Thoracic aorta (tissue), 2 donors: ENCODE data around the gene SIRPD. TPM values are rescaled to one million over a fixed set of nuclear protein-coding genes. Genes with fewer than 3 reads are reported as not detected.
"Not testable (repeated sequence)": the region's sequence is repeated elsewhere in the genome, so short reads cannot be mapped to it uniquely, and the experiment has no call there.

ENCODE experiments used
- ATAC-seq: fragments of 150-250 bp; one replicate; pipeline ENCODE4 v1.8.0; 2017; ENCODE audit warnings: low read depth; ENCODE audit not compliant: insufficient number of reproducible peaks, low FRiP score
- DNase-seq: peaks from one replicate; pipeline ENCODE4 v3.0.0-alpha.2; 2020; ENCODE audit warnings: low spot score
- H3K27ac ChIP-seq, 2 donors: fragments of 200-600 bp; sonication (generic); 1 replicate in 1 of 2; 2 replicates in 1 of 2; pipeline ENCODE4 v1.5.1; 2016; ENCODE audit warnings: mild to moderate bottlenecking in 2 of 2, moderate library complexity in 2 of 2
- H3K27me3 ChIP-seq: fragments of 200-600 bp; sonication (generic); replicated peaks from 2 replicates; pipeline ENCODE4 v1.6.0; 2016; ENCODE audit warnings: mild to moderate bottlenecking; ENCODE audit not compliant: insufficient read depth
- H3K36me3 ChIP-seq: fragments of 200-600 bp; sonication (generic); one replicate; pipeline ENCODE4 v1.5.1; 2016
- H3K4me1 ChIP-seq, 2 donors: fragments of 200-600 bp; sonication (generic); 1 replicate in 1 of 2; 2 replicates in 1 of 2; pipeline versions ENCODE4 v1.5.1 to v1.6.0; 2016; ENCODE audit warnings: low read depth in 2 of 2, mild to moderate bottlenecking in 1 of 2; ENCODE audit not compliant: control insufficient read depth in 1 of 2
- H3K4me3 ChIP-seq: fragments of 200-600 bp; sonication (generic); 2 replicates; pipeline ENCODE4 v1.5.1; 2016; ENCODE audit warnings: mild to moderate bottlenecking
- H3K9me3 ChIP-seq: fragments of 200-600 bp; sonication (generic); 2 replicates; pipeline ENCODE4 v1.5.1; 2016
- total RNA-seq, 2 donors: library from RNA; depleted of rRNA; stranded (reverse); fragments of >200 nt; gene quantifications; one replicate each; pipeline versions ENCODE4 v1.1.0 to v1.2.3, GENCODE V29; 2016
- TF ChIP-seq, protein P1 (sequence below): fragments of 200-600 bp; sonication (generic); IDR thresholded peaks from one replicate; pipeline ENCODE4 v1.5.1; 2019; ENCODE audit warnings: antibody characterized with exemption

SIRPD gene
- total RNA-seq, 2 donors from 2014 or later: not detected

- no peaks in the 10 kb centered on the region for H3K4me1 ChIP-seq
- no peak for ATAC-seq
- TF ChIP-seq, protein P1, sequence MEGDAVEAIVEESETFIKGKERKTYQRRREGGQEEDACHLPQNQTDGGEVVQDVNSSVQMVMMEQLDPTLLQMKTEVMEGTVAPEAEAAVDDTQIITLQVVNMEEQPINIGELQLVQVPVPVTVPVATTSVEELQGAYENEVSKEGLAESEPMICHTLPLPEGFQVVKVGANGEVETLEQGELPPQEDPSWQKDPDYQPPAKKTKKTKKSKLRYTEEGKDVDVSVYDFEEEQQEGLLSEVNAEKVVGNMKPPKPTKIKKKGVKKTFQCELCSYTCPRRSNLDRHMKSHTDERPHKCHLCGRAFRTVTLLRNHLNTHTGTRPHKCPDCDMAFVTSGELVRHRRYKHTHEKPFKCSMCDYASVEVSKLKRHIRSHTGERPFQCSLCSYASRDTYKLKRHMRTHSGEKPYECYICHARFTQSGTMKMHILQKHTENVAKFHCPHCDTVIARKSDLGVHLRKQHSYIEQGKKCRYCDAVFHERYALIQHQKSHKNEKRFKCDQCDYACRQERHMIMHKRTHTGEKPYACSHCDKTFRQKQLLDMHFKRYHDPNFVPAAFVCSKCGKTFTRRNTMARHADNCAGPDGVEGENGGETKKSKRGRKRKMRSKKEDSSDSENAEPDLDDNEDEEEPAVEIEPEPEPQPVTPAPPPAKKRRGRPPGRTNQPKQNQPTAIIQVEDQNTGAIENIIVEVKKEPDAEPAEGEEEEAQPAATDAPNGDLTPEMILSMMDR: no peak
Measured at GRCh38 chr20:1587781-1588532, 30.5 kb upstream of the SIRPD start.

DNA sequence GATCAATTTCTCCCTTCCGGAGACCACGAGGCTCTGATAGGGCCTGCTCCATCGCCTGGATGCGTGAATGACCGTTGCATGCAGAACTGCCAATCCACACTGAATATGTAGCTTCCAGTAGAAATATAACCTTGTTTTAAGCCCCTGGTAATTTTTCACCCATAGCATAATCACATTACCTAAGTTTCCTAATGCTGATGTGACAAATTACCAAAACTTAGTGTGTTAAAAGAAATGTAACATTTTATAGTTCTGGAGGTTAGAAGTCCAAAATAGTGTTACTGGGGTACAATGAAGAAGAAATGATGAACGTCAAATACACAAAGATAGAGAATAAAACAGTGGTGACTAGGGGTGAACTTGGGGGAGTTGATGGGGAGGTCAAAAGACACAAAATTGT lies 22.0 kb upstream of the SIRPD start:
- Histone ChIP-seq H3K4me3 (no peak overlapping the region), H3K27ac (no peak overlapping the region), H3K36me3 (no peaks in the 10 kb centered on the region), H3K27me3 (no peaks in the 10 kb centered on the region), H3K9me3 (no peaks in the 10 kb centered on the region), H3K4me1 (no peaks in the 10 kb centered on the region)
- DNase-seq: no peak
- no peak for ATAC-seq
- TF ChIP-seq, protein P1: no peak

More at GRCh38 chr20:1587781-1588532, 30.5 kb upstream of the SIRPD start:
- no peaks in the 10 kb centered on the region for H3K36me3 ChIP-seq
- no peak overlapping the region for H3K27ac ChIP-seq
- H3K4me3 ChIP-seq: no peak overlapping the region
- H3K27me3 ChIP-seq: no peaks in the 10 kb centered on the region
- no peak for DNase-seq
- H3K9me3 ChIP-seq: no peaks in the 10 kb centered on the region

DNA sequence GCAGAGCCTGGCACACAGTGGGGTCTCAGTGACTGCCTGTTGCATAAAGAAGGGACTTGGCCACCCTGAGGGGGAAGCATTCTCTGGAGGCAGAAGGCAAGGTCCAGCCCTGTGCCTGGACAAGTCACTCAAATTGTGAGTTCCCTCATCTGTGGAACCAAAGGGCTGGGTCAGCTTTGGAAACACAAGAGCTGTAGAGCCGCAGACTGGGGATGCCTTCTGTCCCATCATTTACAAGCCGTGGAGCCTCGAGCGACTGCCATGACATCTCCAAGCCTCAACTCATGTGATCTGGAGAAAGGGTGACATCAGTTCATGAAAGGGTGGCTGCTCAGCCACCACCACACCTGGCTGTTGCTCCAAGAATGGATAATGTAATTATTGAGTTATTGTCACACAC lies 20.4 kb upstream of the SIRPD start:
- no peaks in the 10 kb centered on the region for H3K9me3 ChIP-seq
- no peaks in the 10 kb centered on the region for H3K4me1 ChIP-seq
- ATAC-seq (no peak), DNase-seq (no peak)
- TF ChIP-seq, protein P1: no peak
- H3K4me3 ChIP-seq: no peak overlapping the region
- no peak overlapping the region for H3K27ac ChIP-seq
- no peaks in the 10 kb centered on the region for H3K36me3 ChIP-seq
- H3K27me3 ChIP-seq: no peaks in the 10 kb centered on the region

- not testable (repeated sequence) for H3K9me3 ChIP-seq, H3K4me3 ChIP-seq, H3K4me1 ChIP-seq, H3K27ac ChIP-seq, DNase-seq, H3K27me3 ChIP-seq, ATAC-seq, H3K36me3 ChIP-seq
Measured at GRCh38 chr20:1577313-1577712, 19.8 kb upstream of the SIRPD start.

DNA sequence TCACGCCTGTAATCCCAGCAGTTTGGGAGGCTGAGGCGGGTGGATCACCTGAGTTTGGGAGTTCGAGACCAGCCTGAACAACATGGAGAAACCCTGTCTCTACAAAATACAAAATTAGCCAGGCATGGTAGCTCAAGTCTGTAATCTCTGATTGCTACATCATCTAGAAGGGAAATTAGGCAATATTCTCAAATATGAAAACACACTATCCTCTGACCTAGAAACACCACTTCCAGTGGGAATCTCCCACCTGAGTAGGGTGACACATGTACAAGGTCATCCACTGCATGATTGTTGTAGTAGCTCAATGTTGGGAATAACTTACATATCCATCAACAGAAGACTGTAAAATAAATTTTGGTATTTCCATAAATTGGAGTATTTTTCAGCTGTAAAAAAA lies 19.1 kb upstream of the SIRPD start:
- DNase-seq (no peak), ATAC-seq (no peak)
- Histone ChIP-seq H3K9me3 (no peaks in the 10 kb centered on the region), H3K36me3 (no peaks in the 10 kb centered on the region), H3K4me3 (no peak overlapping the region), H3K27ac (no peak overlapping the region), H3K27me3 (no peaks in the 10 kb centered on the region), H3K4me1 (no peaks in the 10 kb centered on the region)
- TF ChIP-seq, protein P1: no peak

DNA sequence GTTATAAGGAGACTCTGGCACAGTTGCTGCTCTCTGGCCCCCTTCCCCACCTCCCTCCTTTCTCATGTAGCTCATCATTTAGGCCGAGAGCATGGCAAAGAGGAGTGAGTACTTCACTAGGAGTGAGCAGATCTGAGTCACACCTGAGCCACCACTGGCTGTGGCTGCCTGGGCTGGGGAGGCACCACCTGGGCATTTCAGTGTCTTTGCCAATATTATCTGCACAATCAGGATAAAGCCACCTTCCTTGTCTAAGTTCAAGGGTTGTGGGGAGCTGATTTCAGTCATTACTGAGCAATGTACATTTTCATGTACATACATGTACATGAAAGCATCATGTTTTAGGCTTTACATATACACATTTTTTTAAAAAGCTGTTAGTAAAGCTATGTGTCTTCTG lies 18.5 kb upstream of the SIRPD start:
- H3K4me1 ChIP-seq, H3K27ac ChIP-seq, H3K4me3 ChIP-seq, H3K27me3 ChIP-seq, H3K36me3 ChIP-seq, DNase-seq, ATAC-seq, H3K9me3 ChIP-seq: not testable (repeated sequence)

- not testable (repeated sequence) for DNase-seq, H3K4me3 ChIP-seq, H3K9me3 ChIP-seq, H3K27me3 ChIP-seq, H3K27ac ChIP-seq, H3K36me3 ChIP-seq, ATAC-seq, H3K4me1 ChIP-seq
Measured at GRCh38 chr20:1571583-1571982, 14.1 kb upstream of the SIRPD start.
